GM19238 (cell line): ENCODE results near the gene CFAP52.
"Not testable (repeated sequence)": the region's sequence is repeated elsewhere in the genome, so short reads cannot be mapped to it uniquely, and the experiment has no call there.

Experiments used
- DNase-seq: peaks from one replicate; pipeline ENCODE4 v3.0.0; 2011; ENCODE audit warnings: low spot score; ENCODE audit not compliant: insufficient read length

CFAP52 gene, protein sequence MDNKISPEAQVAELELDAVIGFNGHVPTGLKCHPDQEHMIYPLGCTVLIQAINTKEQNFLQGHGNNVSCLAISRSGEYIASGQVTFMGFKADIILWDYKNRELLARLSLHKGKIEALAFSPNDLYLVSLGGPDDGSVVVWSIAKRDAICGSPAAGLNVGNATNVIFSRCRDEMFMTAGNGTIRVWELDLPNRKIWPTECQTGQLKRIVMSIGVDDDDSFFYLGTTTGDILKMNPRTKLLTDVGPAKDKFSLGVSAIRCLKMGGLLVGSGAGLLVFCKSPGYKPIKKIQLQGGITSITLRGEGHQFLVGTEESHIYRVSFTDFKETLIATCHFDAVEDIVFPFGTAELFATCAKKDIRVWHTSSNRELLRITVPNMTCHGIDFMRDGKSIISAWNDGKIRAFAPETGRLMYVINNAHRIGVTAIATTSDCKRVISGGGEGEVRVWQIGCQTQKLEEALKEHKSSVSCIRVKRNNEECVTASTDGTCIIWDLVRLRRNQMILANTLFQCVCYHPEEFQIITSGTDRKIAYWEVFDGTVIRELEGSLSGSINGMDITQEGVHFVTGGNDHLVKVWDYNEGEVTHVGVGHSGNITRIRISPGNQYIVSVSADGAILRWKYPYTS

DNA sequence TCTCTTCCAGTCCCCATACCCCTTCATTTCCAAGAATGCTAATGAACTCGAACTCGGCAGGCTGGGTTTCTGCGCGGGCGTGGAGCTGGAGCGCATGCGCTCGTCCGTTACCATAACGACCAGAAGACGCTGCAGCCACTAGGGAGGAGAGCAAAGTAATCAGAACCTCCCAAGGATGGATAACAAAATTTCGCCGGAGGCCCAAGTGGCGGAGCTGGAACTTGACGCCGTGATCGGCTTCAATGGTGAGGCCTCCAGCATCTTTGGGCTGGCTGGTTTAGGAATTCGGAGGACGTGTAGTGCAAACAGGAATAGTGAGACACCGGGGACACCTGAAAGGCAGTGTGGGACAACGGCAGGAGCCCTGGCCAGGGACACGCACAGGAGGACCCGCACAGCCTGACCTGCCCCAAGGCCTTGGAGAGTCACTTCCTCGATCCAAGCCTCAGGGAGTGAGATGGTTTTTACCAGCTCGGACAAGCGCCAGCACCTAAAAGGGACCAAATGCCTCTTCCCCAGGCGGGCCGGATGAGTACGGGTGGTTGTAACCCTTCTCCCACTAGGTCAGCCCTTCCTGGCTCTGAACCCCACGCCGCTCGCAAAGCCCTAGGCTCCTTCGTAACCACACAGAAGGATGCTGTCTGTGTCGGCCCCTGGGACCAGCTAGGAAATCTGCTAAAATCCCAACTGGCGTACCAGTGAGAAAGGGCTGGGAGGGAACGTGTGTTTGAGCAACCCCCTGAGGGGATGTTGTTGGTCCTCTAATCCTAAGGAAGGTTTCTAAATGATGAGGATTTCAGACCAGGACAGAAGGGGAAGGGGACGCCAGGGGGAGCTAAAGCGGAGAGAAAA is at the start of gene CFAP52:
Gene CFAP52 (plus strand): TSS at position 122 of the 852 bp plus-strand sequence. CDS start 54 bp downstream, at position 176.
- DNase-seq: peak; percentile 64

DNA sequence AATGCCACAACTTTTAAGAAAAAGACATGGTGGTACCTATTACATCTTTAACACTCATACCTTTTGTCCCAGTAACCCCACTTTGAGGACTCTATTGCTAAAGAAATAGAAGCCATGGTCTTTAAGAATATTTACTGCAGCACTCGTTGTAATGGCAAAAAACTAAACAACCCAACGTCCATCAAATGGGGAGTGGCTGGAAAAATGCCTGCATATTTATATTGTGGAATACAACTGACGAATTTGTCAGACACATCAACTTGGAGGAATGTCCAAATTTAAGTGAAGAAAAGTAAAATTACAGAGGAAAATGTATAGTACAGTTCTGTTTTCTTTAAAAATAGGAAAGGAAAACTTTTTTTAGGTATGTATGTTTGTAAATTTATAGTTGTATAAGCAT is 48.7 kb upstream of the CFAP52 start:
- no peak for DNase-seq

DNA sequence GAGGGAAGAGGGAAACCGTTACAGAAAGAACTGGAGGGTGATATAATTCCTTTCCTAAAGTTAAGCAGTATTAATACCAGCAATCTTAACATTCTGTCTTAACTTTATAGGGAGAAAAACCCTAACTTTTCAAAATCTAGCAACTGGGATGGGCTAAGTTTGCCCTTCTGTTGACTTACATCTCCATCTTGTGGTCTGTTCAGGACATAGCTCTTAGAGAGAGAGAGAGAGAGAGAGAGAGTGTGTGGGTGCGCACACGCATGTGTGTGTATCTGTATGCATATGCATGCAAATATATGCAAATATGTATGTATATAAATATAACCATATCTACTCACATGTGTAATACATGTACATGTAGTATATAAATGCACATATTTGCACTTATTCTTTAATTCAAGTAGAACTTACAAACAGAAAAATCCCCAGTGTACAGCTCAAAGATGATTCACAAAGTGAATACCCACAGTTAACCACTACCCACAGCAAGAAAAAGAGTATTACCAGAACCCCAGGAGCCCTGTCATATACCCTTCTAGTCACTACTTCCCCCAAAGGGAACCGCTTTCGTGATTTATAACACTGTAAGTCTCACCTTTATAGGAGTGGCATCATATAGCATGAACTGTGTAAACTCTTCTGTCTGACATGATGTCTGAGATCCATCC is 47.3 kb upstream of the CFAP52 start:
- DNase-seq: no peak

DNA sequence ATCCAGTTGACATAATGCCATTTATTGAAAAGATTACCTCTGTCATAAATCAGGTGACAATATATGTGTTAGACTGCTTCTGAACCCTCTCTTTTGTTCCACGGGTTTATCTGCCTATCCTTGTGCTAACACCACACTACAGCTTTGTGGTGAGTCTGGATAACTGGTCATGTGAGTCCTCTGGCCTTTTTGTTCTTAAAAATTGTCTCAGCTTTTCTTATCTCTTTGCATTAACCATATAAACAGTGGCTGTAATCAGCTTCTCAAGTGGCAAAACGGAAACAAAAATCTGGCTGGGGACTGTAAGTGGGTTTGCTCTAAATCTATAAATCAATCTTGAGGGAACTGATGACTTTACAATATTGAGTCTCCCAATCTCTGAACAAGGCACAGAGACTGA is 45.4 kb upstream of the CFAP52 start:
- no peak for DNase-seq

DNA sequence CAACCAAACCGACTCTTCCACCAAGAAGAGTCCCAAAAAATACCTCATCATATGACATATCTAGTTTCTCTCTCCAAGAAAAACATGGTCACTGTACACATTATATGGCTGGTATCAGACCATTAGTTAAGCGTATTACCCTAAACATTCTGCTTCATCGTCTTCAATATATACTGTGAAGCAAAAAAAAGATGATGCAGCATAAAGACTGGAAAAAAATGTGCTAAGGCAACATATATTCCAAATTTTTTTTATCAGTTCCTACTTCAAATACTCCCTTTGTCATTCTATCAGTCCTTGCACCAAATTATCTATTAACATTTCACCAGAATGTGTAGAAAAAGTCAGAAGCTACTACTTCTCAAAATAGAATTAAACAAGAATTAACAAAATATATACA is 43.7 kb upstream of the CFAP52 start:
- no peak for DNase-seq

DNA sequence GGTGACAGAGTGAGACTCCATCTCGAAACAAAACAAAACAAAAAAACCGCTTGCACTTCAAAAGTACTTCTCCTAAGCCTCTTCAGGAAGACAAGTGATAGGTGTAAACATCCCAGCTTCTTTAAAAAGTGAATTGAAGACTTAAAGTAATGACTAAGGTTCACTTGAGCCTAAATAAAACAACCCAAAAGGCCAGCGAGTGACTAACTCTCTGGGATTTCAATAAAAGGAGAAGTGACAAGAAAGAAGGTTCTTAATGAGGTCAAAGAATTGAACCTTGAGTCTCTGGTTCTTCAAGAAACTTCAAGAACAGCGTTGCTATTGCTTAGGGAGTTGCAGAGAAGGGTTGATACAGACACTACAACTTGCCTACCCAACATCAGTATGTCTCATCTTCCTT is 43.0 kb upstream of the CFAP52 start:
- no peak for DNase-seq

DNA sequence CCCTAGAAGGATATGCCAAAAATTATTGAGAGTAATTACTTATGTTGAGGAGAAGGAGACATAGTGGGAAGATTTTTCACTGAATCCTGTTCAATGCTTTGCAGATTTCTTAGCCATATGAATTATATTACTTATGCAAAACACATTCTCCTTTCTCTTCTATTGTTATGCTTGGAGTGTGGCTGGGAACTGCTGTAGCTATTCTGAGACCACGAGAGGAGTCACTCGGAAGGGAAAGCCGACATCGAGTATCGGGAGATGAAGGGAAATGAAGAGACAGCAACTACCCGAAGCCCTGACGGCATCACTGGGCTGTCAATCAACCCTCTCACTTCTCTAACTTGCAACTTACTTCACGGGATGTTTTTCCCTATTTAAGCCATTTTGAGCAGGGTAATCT is 40.4 kb upstream of the CFAP52 start:
- DNase-seq: no peak

DNA sequence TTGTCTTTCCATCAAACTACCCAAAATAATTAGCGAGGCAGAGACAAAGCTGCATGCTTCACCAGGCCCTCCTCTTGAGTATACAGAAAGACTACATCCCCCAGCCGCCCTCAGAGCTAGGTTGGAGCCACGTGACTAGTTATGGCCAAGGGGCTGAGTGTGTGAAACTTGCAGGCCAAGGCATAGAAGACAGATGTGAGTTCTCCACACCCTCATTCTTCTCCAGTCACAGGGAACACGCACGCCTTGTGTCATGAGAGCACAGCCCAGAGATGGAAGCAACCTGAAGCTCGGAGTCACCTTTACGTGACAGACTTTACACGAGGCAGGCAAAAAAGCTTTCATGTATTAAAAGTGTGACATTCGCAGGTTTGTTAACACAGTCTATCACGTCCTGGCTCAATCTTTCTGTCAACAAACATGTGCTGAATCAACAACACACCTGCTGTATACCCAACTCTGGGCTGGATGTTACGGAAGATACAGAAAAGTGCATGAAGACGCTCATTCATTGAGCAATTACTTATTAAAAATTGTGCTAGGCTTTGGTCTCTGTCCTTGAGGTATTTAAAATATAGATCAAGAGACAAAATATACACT is 39.2 kb upstream of the CFAP52 start:
- no peak for DNase-seq

DNA sequence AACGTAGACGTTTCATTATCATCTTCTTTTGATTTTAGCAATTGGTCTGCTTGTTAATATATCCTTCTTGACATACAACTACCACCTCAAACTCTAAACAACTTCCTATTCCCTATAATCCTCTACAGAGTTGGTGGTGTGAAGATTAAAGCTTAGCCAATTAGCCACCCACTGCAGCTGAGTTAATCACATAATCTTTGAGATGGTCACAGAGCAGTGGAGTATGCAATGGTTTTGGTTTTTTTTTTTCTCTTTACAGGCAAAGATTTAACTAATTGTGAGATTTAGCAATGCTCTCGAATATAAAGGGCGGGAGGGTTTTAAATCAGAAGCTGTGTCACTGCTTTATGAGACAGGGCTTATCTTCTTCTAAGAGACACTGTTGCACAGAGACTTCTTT is 37.8 kb upstream of the CFAP52 start:
- no peak for DNase-seq

DNA sequence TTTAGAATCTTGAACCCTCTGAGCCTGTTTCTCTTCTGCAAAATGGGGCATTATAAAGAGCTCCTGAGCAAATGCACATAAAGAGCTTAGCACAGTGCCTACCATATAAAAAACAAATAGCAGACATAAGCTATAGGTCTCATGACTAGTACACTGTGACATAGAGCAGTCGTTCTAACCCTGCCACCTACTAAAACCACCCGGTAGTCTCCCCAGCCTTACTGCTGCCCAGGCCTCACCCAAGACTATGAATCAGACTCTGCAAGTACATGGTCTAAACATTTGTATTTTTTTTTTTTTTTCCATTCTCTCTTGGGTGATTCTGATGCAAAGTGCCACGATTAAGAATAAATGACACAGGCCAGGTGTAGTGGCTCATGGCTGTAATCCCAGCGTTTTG is 34.7 kb upstream of the CFAP52 start:
- DNase-seq: no peak

DNA sequence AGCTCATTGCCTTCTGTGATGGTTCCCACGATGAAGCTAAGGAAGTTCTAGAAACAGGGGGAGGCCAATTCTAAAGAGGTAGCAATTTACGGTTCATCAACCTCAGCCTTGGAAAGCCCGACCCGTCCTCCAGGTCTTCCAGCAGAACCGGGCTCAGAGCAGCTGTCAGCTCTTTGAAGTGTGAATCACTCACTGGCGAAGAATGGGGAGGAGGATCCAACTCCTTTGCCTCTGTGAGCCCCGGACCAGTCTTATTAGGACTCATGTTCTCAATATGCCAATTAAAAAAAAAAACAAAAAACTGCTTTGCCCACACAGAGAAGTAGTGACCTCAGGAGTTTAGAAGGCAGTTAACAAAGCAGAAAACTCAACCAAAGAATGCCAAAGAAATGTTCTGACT is 32.2 kb upstream of the CFAP52 start:
- DNase-seq: no peak

DNA sequence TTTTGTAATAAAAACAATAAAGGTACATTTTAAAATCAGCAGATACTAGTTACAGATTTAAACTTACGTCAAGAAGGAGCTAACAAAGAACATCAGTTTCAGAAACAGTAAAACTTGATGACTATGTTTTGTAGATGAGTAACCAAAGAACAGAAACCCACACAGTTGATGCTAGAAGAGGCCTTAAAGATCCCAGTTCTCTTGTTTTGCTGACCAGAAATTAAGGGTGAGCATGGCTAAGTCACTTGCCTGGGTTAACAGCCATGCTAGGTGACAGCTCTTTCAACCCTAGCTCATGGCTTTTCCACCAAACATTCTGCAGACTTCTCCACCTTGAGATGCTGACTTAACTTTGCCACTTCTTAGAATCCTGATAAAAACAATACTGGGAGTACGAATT is 27.2 kb upstream of the CFAP52 start:
- DNase-seq: no peak

DNA sequence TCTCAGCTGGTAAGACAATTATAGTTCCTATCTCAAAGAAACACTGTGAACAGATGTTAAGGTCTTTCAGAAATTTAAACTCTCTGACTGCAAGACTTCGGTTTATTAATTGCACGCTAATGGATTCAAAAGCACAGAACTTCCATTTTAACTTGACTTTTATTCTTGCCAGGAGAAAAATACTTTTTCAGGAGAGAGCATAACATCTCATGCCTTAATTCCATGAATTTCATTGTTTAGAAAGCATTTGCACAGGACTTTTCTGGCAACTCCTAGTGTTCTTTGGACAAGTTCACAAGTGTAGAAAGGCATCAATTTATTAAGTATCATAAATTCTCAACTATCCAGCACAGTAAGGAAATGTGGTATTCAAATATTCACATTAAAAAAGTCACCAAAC is 23.3 kb upstream of the CFAP52 start:
- no peak for DNase-seq

DNA sequence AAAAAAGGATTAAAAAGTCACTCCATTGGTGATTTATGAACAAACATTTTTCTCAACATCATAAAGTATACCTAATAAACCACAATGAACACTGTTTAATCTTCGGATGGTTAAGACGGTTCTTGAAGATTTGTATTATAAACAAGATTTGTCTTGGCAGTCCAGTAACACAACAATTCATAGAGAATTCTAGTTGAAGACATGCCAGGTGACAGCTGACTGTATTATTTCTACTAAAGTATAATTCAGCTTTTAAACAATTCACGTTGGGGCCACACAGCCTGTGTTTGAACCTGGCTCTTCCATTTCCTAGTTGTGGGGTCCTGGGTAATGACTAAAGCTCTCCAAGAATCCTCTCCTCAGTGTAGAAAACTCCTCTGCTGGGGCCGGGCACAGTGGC is 22.8 kb upstream of the CFAP52 start:
- no peak for DNase-seq

DNA sequence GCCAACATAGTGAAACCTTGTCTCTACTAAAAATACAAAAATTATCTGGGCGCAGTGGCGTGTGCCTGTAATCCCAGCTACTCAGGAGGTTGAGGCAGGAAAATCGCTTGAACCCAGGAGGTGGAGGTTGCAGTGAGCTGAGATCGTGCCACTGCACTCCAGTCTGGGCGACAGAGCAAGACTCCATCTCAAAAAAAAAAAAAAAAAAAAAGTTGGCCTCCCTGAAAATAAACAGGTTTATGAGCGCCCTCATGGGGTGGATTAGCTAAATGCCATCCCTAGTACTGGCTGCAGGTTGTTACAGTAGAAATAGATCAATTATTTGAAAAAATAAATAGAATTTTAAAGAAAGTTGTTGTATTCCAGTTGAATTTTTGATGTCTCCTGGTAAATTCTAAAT is 21.7 kb upstream of the CFAP52 start:
- not testable (repeated sequence) for DNase-seq

DNA sequence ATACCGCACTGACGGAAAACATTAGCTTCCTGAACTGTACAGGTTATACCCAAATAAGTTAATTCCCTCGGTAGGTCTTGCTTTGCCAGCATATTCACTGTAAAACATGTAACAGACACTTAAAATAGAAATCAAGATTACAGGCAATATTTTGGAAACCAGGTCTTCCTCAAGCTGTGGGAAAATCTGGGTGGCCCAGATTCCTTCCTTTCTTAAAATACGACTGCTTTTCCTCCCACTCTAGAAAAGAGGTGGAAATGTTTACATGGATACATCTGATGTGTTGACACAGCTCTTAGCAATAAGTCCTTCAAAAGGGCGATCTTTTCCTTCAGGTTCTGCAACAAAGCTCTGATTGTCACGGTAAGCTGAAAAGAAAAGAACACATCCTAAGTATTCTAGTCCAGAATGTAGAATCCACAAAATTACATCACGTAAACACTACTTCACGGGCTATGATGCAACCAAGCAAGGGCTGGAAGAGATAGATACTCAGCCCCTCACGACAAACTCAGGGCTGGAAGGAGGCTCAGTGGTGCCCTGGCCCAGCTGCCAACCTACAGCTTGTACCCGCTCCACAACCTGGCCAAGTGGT is 19.2 kb upstream of the CFAP52 start:
- no peak for DNase-seq

DNA sequence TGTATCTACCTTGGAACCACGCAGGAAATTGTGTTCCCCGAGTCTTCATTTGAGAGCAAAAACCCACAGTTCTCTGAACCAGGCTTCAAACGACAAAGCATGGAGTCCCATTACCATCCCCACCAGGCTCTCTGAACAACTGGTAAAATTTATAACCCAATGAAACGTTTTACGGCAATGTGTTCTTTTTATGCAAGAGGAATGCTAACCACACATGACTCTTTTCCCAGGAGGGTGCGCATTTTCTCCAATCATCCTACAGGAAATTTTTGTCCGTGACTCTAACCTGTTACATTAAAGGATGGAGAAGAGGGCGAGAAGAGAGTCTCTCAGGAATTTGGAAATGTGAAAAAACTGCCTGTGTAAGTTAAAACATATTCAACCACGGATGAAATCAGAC is 18.6 kb upstream of the CFAP52 start:
- no peak for DNase-seq

DNA sequence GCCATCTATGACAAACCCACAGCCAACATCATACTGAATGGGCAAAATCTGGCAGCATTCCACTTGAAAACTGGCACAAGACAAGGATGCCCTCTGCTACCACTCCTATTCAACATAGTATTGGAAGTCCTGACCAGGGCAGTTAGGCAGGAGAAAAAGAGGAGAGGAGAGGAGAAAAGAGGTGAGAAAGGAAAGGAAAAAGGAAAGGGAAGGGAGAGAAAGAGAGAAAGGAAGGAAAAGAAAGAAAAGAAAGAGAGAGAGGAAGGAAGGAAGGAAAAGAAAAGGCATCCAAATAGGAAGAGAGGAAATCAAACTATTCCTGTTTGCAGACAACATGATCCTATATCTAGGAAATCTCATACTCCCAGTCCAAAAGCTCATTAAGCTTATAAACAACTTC is 12.3 kb upstream of the CFAP52 start:
- no peak for DNase-seq

DNA sequence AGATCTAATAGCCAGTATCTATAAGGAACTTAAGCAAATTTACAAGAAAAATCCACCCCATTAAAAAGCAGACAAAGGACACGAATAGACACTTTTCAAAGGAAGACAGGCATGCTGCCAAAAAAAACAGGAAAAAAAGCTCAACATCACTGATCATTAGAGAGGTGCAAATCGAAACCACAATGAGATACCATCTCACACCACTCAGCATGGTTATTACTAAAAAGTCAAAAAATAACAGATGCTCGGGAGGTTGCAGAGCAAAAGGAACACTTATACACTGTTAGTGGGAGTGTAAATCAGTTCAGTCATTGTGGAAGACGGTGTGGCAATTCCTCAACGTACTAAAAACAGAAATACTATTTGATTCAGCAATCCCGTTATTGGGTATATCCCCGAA is 10.4 kb upstream of the CFAP52 start:
- no peak for DNase-seq

DNA sequence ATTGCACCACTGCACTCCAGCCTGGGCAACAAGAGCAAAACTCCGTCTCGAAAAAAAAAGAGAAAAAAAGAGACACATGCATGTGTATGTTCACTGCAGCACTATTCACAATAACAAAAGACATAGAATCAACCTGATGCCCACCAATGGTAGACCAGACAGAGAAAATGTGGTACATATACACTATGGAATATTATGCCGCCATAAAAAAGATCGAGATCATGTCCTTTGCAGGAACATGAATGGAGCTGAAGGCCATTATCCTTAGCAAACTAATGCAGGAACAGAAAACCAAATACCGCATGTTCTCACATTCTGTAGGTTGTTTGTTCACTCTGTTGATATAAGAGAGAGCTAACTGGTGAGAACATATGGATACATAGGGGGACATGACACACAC is 9.7 kb upstream of the CFAP52 start:
- not testable (repeated sequence) for DNase-seq

DNA sequence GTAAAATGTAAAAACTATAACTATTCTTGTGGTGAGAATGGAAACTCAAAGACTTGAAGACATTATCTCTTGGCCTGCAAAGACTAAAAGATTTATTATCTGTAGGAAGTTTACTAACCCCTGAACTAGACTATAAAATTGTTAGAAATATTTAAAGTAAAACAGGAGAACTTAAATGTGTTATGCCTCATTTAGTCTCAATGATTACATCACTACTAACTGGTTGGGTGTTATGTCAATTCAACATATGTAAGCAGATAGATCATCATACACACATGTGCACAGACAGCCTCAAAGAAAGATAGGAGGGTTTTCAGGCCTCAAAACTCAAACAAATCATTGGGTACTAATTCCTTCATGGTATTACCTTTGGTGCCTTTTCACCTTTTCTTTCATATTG is 8.4 kb upstream of the CFAP52 start:
- no peak for DNase-seq
